ENCODE results near the gene ZNF394. TPM values are rescaled to one million over a fixed set of nuclear protein-coding genes. Genes with fewer than 3 reads are reported as not detected.
"Not testable (repeated sequence)": the region's sequence is repeated elsewhere in the genome, so short reads cannot be mapped to it uniquely, and the experiment has no call there.

ZNF394 gene
- total RNA-seq, result 100 to 1,000 TPM in 1 of 6 donors, 10 to 100 TPM in 5; 29.0 to 186 (median 34.8) TPM

GRCh38 chr7:99499721-99500636, at the start of gene ZNF394:
Gene ZNF394 (minus strand): TSS chr7:99500281. CDS start chr7:99500093, 188 bp downstream.
- peak in 1 of 6 experiments; percentile 7 for TF ChIP-seq CTCF (IDR thresholded peaks at IDR 0.05)
- TF ChIP-seq EP300 (IDR thresholded peaks at IDR 0.05), result peak in 1 of 4 donors; percentile 80
- peak; percentile 93 to 95 for TF ChIP-seq POLR2AphosphoS5 (IDR thresholded peaks at IDR 0.05)
- TF ChIP-seq POLR2A (IDR thresholded peaks at IDR 0.05), result peak in 3 of 4 donors; percentile 72 to 89 (median 78)
- H3K9me3 ChIP-seq, result peaks cover 0 to 1% (median under 1%) of the 10 kb centered on the region in 4 donors
- WGBS, 2 donors, result 0 to 1% methylated on average over 42 to 67 of the region's 68 CpGs
- peak within 1 kb of the TSS; percentile 53 to 94 (median 84) for H3K4me3 ChIP-seq
- peak; percentile 91 to 95 for DNase-seq
- peak within 1 kb of the TSS; percentile 92 to 99 (median 96) for H3K27ac ChIP-seq
- no peaks in the 10 kb centered on the region for H3K27me3 ChIP-seq
- peaks cover 21 to 36% (median 28%) of the 10 kb centered on the region in 4 donors for H3K4me1 ChIP-seq
- ATAC-seq (ENCODE audit: low FRiP score in 2 of 2), result peak; percentile 85 to 86
- peaks cover 4 to 32% (median 19%) of the 10 kb centered on the region in 4 donors for H3K36me3 ChIP-seq

GRCh38 chr7:99549545-99549944, 49.5 kb upstream of the ZNF394 start:
- peaks cover 0 to 13% (median 11%) of the 10 kb centered on the region in 4 donors for H3K36me3 ChIP-seq
- DNase-seq; H3K27me3 ChIP-seq; H3K27ac ChIP-seq; H3K4me3 ChIP-seq; ATAC-seq (ENCODE audit: low FRiP score in 2 of 2); H3K9me3 ChIP-seq: not testable (repeated sequence)
- H3K4me1 ChIP-seq, result peaks cover 12 to 18% (median 13%) of the 10 kb centered on the region in 4 donors
- 93 to 100% methylated on average over 1 to 2 of the region's 2 CpGs for WGBS, 2 donors

- H3K27me3 ChIP-seq; H3K4me1 ChIP-seq; H3K4me3 ChIP-seq; DNase-seq; ATAC-seq (ENCODE audit: low FRiP score in 2 of 2); H3K27ac ChIP-seq: not testable (repeated sequence)
- 92 to 95% methylated on average over 5 of the region's 5 CpGs for WGBS, 2 donors
- peaks cover 0 to 15% (median 10%) of the 10 kb centered on the region in 4 donors for H3K36me3 ChIP-seq
- peaks cover 5 to 31% (median 21%) of the 10 kb centered on the region in 4 donors for H3K9me3 ChIP-seq
Observed at GRCh38 chr7:99545308-99545707, 45.2 kb upstream of the ZNF394 start.

GRCh38 chr7:99543916-99544315, 43.8 kb upstream of the ZNF394 start:
- Histone ChIP-seq H3K4me1 (no peaks in the 10 kb centered on the region), H3K36me3 (peaks cover 0 to 15% (median 10%) of the 10 kb centered on the region in 4 donors), H3K27me3 (no peaks in the 10 kb centered on the region), H3K9me3 (peaks cover 5 to 44% (median 29%) of the 10 kb centered on the region in 4 donors), H3K4me3 (no peak overlapping the region), H3K27ac (no peak overlapping the region)
- no peak for DNase-seq
- ATAC-seq (ENCODE audit: low FRiP score in 2 of 2), result no peak
- no peak for TF ChIP-seq POLR2A (IDR thresholded peaks at IDR 0.05)
- 91 to 97% methylated on average over 6 of the region's 6 CpGs for WGBS, 2 donors

GRCh38 chr7:99543081-99543671, 43.1 kb upstream of the ZNF394 start:
- H3K4me3 ChIP-seq, result no peak overlapping the region
- TF ChIP-seq POLR2A (IDR thresholded peaks at IDR 0.05) (no peak), POLR2AphosphoS5 (IDR thresholded peaks at IDR 0.05) (no peak), CTCF (IDR thresholded peaks at IDR 0.05) (no peak), EP300 (IDR thresholded peaks at IDR 0.05) (no peak)
- peaks cover 0 to 14% (median 9%) of the 10 kb centered on the region in 4 donors for H3K36me3 ChIP-seq
- DNase-seq, result peak in 1 of 2 donors; percentile 68
- H3K4me1 ChIP-seq, result no peaks in the 10 kb centered on the region
- ATAC-seq (ENCODE audit: low FRiP score in 2 of 2), result peak in 1 of 2 donors; percentile 54
- peaks cover 5 to 51% (median 29%) of the 10 kb centered on the region in 4 donors for H3K9me3 ChIP-seq
- H3K27ac ChIP-seq, result no peak overlapping the region
- no peaks in the 10 kb centered on the region for H3K27me3 ChIP-seq
- 93 to 96% methylated on average over 14 to 34 of the region's 34 CpGs for WGBS, 2 donors

- DNase-seq (no peak), ATAC-seq (ENCODE audit: low FRiP score in 2 of 2) (no peak)
- peaks cover 0 to 3% (median 0%) of the 10 kb centered on the region in 4 donors for H3K36me3 ChIP-seq
- no peaks in the 10 kb centered on the region for H3K4me1 ChIP-seq
- no peak for TF ChIP-seq CTCF (IDR thresholded peaks at IDR 0.05)
- TF ChIP-seq POLR2AphosphoS5 (IDR thresholded peaks at IDR 0.05), result no peak
- TF ChIP-seq EP300 (IDR thresholded peaks at IDR 0.05), result no peak
- no peak for TF ChIP-seq POLR2A (IDR thresholded peaks at IDR 0.05)
- no peaks in the 10 kb centered on the region for H3K27me3 ChIP-seq
- no peak overlapping the region for H3K4me3 ChIP-seq
- WGBS, 2 donors, result 89 to 95% methylated on average over 9 of the region's 9 CpGs
- no peak overlapping the region for H3K27ac ChIP-seq
- peaks cover 5 to 46% (median 32%) of the 10 kb centered on the region in 4 donors for H3K9me3 ChIP-seq
Observed at GRCh38 chr7:99541212-99541611, 41.1 kb upstream of the ZNF394 start.

All from upper lobe of left lung (tissue), 6 donors.